GM19043 (cell line): ENCODE results near the gene LIMK1.
A peak's percentile ranks its signal among the peaks of the same experiment; 100 is the strongest.
"Not testable (repeated sequence)": the region's sequence is repeated elsewhere in the genome, so short reads cannot be mapped to it uniquely, and the experiment has no call there.

ENCODE experiments used
- ATAC-seq: cut with Tn5 transposase; IDR thresholded peaks from one replicate; pipeline ENCODE4 v1.9.1; 2021; ENCODE audit warnings: low read depth; ENCODE audit not compliant: unreplicated experiment

Gene LIMK1

DNA sequence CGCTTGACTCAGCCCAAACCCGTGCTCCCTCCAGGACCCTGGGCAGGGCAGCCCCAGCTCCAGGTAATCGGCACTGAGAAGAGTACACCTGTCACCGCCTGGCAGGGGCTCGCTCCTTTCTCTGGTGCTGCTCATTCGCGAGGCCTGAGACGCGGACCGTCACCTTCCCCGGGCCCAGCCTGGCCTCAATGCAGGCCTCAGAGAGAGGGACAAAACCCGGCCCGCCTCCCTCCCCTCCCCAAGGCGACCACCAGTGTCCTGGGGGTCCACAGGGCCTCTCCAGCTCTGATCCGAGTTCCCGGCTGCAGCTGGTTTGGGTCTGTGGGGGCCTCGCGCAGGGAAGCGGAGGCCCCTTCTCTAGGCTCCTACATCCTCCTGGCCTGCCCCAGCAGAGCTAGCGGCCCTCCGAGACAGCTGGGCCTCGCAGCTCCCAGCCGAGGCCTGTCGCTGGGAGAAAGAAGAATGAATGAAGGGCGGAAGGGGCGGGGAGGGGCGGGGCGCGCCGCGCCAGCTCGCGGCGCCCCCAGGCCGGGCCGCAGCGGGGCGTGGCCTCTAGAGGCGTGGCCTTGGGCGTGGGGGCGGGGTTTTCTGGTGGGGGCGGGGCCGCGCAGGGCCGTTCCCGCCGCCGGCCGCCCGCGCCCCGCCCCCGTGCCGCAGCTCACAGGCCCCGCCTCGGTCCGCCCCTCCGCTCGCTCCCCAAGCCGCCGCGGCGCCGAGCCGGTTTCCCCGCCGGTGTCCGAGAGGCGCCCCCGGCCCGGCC lies at the start of gene LIMK1:
Gene LIMK1 (plus strand): TSS at position 688 of the 760 bp plus-strand sequence. CDS start 187 bp downstream, outside the sequence.
- ATAC-seq, result peak; percentile 77

DNA sequence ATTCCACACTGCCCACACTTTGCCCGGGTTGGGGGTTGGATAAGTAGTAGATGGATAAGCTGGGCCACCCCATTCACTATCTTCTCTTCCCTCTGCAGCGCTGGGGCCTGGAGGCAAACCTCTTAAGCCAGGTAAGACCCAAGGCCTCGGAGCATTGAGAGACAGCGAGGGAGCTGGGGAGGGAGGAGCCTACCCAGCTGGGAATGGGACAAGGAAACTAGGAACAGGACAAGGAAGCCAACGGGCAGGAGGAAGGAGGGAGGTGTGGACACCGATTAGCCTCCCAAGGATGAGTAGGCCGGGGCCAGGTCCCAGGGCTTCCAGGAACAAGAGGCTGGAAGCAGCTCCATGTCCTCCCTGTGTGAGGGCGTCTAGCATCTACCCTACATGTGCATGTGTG lies 46.0 kb upstream of the LIMK1 start:
- ATAC-seq, result no peak

DNA sequence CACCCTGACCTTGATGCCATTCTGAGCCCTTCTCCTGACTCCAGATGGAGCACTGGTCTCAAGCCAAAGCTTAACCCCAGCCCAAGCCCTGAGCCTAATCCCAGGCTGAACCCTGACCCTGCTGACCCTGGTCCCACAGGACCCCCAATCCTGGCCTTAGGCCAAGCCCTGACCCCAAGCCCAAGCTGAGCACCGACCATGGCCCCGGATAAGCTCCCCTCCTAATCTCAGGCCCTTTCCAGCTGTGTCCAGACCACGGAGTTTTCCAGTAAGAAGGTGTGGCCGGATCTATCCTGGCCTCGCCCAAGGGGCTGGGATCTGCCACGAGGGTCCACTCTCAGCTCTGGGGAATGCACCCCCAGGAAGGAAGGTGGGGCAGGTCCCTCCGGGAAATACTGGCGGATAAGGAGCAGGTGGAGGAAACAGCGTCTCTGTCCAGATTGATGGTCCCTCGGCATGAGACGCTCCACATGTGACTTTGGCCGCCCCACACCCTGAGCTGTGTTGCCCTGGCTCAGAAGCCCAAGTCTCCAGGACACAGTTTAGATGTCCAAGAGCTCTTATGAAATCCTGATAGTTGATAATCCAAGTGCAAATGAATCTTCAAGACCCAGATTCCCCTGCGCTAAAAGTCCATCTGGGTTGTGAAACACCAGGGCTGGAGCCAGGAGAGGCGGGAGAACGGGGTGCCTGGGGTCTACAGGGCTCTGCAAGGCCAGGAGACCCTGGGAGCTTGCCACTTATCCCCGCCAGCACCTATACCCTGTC lies 45.2 kb upstream of the LIMK1 start:
- ATAC-seq, result no peak

GRCh38 chr7:74039337-74039736 lies 44.3 kb upstream of the LIMK1 start:
- no peak for ATAC-seq

DNA sequence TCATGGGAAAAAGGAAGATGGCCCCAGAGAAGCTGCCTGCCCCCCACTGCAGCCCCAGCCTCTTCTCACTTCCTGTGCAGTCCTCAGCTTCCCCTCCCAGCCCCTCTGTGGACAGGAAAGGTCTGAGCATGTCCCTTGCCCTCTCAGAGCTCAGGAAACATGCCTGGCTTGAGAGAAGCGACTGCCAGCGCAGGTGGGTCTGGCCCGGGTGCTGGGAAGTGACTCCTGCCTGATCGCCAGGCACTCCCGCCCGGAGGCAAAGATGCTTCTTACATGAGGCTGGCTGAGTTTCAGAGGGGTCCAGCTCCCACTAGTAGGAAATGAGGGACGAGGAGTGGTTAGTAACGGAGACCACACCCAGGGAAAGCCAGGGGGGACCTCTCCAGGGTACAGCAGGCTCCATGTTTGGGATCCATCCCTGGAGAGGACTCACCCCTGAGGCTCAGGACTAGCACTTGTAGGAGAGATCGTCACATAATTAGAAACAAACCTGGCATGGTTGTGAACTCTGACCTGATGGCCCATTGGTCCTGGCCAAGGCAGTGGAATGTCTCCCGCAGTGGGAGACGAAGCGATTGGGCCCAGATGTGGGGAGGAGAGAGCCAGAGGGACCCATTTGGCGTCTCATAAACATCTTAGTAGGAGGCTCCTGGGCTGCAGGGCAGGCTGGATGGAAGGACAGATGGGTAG lies 43.4 kb upstream of the LIMK1 start:
- ATAC-seq, result no peak

GRCh38 chr7:74040791-74041520 lies 42.6 kb upstream of the LIMK1 start:
- no peak for ATAC-seq

DNA sequence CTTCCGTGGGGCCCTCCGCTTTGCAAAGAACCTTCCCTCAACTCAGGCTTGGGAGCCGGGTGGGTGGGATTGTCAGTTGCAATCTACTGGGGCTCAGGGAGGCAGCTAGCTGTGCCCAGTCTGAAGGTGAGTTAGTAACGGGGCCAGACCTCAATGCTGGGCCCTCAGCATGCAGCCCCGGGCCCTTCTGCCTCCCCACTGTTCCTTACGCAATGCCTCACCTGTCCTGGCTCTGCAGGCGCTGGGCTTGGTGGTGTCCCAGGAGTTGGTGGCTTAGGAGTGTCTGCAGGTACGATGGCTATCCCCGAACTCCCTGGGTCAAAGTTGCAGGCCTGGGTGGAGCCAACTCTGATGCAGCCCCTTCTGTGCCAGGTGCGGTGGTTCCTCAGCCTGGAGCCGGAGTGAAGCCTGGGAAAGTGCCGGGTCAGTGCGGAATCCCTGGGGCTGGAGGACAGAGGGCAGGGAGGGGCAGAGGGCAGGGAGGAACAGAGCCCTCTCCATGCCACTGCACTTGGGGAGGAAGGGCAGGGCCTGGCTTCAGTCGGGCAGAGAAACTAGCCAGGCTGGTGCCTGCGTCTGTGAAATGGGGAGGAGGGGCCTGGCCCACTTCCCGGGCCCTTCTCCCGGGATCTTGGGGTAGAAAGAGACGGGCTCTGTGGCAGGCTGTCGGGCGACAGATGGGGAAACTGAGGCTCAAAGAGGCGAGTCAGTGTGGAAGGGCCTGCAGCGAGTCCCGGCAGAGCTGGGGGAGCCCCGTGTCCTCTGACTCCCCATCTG lies 40.7 kb upstream of the LIMK1 start:
- ATAC-seq, result no peak

DNA sequence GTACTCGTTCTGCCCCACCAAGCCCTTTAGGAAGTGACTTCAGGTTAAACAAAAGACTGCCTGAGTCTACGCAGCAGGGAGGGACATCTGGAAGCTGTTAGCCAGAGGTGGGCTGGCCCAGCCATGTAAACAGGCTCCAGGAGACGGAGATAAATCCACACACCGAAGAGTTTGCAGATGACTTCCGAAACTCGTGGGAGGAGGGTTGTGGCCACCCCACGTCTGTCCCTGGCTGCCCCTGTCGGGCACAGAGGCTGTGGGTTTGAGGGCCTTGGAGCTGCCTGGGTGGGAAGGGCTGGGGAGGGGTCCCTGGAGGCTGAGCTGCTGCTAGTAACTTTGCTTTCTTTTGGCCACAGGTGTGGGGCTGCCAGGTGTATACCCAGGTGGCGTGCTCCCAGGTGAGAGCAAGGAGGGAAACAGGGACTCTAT lies 40.1 kb upstream of the LIMK1 start:
- ATAC-seq, result no peak

DNA sequence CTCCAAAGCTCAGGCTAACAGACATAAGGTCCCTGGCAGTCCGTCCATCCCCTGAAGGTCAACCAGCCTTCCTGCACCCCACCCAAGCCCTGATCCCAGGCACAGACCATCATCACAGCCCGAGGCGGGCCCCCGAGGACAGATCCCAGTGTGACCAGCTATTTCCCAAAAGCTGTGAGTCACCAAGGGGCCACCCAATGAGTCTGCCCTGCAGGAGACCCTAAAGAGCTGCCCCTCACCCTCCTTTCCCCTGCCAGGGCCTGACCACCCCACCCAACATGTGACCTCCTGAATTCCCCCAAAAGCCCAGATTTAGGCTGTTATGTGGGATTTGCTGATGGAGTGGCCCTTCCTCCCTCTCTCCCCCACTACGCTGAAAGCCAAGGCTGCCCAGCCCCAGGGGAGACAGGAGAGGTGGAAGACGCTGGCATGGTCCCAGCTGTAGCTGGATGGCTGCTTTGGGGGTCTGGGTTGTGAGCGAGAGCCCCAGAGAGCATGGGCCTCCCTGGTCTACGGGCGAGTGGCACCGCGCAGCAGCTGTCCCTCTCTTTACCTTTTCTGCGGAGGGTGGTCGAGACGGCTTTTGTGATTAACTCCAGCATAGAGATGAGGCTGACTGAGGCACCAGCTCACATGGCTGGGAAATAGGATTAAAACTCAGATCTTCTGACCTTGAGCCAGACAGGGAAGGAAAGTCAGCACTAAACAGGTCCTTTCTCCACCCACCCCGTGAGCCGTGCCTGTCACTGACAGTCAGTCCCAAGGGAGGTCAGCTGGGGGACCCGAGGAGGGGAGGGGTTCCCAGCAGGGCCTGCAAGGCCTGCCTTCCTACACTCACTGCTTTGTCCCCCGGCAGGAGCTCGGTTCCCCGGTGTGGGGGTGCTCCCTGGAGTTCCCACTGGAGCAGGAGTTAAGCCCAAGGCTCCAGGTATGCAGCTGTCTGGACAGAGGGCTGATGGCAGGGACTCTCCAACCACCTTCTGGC lies 38.9 kb upstream of the LIMK1 start:
- ATAC-seq, result no peak

DNA sequence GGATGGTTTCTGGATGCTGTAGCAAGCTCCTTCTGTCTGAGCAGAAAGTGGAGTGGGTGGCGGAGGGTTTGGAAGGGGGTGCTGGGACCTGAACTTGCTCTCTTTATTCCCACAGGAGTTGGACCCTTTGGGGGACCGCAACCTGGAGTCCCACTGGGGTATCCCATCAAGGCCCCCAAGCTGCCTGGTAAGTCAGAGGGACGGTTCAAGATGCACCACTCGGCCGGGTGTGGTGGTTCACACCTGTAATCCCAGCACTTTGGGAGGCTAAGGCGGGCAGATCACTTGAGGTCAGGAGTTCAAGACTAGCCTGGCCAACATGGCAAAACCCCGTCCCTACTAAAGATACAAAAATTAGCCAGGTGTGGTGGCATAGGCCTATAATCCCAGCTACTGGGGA lies 37.0 kb upstream of the LIMK1 start:
- ATAC-seq, result not testable (repeated sequence)

DNA sequence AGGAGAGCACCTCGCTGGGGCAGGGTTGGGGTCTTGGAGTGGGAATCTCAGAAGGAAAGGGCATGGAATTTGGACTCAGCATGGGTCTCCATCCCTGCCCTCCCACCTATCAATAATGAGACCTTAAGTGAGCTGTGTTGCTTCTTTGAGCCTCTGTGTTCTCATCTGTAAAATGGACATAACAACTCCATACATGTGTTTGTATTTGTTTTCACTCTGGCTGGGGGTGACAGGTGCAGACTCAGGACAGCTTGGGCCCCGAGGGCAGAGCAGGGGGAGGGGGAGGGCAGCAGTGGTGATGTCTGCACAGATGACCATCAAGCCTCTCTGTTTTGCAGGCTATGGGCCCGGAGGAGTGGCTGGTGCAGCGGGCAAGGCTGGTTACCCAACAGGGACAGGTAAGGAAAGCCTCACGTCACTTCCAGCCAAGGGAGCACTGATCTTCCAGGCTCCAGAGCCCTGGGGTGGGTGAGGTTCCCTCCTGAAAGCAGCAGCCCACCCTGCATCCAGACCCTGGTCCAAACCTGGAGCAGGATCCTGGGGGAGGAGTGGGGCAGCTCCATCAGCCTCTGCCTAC lies 35.7 kb upstream of the LIMK1 start:
- no peak for ATAC-seq

DNA sequence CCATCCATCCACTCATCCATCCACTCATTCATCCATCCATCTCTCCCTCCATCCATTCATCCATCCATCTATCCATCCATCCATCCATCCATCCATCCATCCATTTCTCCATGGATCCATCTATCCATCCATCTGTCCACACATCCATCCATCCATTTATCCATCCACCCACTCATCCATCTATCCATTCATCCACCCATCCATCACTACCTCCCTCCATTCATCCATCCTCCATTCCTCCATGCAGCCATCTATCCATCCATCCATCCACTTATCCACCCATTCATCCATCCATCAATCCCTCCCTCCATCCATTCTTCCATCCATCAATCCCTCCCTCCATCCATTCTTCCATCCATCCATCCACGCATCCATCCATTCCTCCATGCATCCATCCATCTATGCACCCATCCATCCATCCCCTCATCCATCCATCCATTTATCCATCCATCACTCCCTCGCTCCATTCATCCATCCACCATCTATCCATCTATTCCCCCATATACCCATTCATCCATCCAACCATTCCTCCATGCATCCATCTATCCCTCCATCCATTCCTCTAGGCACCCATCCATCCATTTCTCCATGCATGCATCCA lies 34.5 kb upstream of the LIMK1 start:
- no peak for ATAC-seq

DNA sequence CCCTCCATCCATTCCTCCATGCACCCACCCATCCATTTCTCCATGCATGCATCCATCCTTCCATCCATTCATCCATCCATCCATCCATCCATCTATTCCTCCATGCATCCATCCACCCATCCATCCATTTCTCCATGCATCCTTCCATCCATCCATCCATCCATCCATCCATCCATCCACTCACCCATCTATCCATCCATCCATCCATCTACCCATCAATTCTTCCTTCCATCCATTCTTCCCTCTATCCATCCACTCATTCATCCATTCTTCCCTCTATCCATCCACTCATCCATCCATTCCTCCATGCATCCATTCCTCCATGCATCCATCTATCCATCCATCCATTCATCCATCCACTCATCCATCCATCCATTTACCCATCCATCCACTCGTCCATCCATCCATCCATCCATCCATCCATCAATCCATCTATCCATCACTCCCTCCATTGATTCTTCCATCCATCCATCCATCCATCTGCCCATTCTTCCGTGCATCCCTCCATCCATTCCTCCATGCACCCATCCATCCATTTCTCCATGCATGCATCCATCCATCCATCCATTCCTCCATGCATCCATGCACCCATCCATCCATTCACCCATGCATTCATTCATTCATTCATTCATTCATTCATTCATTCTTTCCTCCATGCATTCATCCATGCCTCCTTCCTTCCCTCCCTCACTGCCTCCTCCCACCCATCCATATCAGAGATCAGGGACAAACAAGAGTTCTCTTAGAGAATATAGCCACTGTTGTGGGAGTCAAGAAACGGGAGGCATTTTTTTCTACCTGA lies 33.4 kb upstream of the LIMK1 start:
- no peak for ATAC-seq

DNA sequence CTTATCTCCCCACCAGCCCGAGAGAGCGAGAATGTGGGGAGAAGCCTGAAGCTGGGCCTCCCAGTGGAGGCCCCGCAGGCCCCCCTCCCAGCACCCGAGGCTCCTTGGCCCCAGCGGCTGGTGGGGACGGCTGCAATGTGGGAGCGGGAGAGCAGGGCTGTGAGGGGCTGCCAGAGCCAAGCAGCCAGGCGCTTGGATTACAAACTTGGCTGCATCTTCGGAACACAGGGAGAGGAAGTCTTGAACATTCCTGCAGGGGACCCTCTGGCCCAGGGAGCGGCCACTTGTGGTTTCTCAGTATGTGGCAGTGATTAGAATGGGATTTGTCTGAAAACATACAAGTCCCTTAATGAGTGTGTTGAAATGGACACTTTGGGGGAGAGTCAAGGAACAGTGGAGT lies 32.4 kb upstream of the LIMK1 start:
- ATAC-seq, result no peak

DNA sequence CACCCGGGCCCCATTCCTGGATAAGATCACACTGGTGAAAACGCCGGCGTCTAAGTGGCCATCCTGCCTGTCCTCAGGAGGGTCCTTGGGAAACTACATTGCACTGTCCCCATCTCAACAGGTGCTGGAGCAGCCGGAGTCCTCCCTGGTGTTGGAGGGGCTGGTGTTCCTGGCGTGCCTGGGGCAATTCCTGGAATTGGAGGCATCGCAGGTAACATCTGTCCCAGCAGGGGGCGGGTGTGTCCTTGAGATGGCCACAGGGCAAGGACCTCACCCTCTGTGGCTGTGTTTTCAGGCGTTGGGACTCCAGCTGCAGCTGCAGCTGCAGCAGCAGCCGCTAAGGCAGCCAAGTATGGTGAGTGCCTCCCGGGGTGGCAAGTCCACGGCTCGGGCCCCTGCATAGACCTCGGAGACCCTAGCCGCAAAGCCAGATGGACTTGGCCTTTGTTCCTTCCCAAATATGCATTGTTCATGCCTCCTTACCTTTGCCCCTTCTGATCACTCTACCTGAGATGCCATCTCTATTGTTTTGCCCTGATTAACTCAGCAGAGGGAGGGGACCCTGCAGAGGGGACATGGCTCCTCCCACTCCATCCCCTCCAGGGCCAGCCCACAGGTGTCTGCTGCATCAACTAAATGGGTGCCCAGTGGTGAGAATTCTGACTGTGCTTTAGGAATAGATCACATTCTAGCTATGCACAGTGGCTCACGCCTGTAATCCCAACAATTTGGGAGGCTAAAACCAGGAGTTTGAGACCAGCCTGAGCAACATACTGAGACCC lies 31.8 kb upstream of the LIMK1 start:
- ATAC-seq, result no peak

GRCh38 chr7:74052628-74053027 lies 31.0 kb upstream of the LIMK1 start:
- no peak for ATAC-seq
